HCT116 (cell line): ENCODE measurements around the gene BTBD9. TPM values are rescaled to one million over a fixed set of nuclear protein-coding genes. Genes with fewer than 3 reads are reported as not detected.

Source experiments
- ATAC-seq: fragments of 200-7000 bp; cut with Tn5 transposase; 2 replicates; pipeline ENCODE4 v1.9.1; 2020; ENCODE audit warnings: mild to moderate bottlenecking, moderate library complexity
- BruUV-seq: library from RNA; stranded (reverse); fragments of 400-500 nt; replicated peaks from 2 replicates; lab custom pipeline; 2021; lab: Mats Ljungman, UMichigan
- CTCF ChIA-PET: fragments of 300-600 bp; sonication (Branson Sonifier 250); formaldehyde crosslinking; loops from one replicate; lab custom pipeline; 2021; ENCODE audit warnings: antibody characterized with exemption; lab: Charles Lee
- POLR2A ChIA-PET: fragments of 300-600, 350-600 bp; sonication (Branson Sonifier 250); formaldehyde crosslinking; loops from one replicate; lab custom pipeline; 2021; ENCODE audit warnings: antibody characterized with exemption; lab: Charles Lee
- RAD21 ChIA-PET, 2 experiments: fragments of 300-600 bp; sonication (Branson Sonifier 250); formaldehyde crosslinking; loops; one replicate each; lab custom pipeline; 2023; ENCODE audit warnings: low total read pairs in 2 of 2; ENCODE audit not compliant: uncharacterized antibody in 2 of 2, unreplicated experiment in 2 of 2, low non-redundant PET in 1 of 2; lab: Charles Lee
- DNase-seq: peaks from one replicate; pipeline ENCODE4 v3.0.0-alpha.2; 2010; ENCODE audit warnings: low read depth, low spot score
- H2AFZ ChIP-seq: fragments of 200-600 bp; shearing (Covaris generic), sonication (generic); 2 replicates; pipeline ENCODE4 v1.6.1; 2017; ENCODE audit warnings: low read depth, mixed run types, mixed read lengths, antibody characterized with exemption, low read length; ENCODE audit not compliant: poor library complexity, severe bottlenecking
- H3K27ac ChIP-seq: 2 replicates; pipeline ENCODE4 v1.5.1; 2012; ENCODE audit warnings: low read depth, low read length
- H3K27me3 ChIP-seq: fragments of 200-600 bp; sonication (generic); 2 replicates; pipeline ENCODE4 v1.6.1; 2016; ENCODE audit warnings: mixed run types, low read length, mixed read lengths; ENCODE audit not compliant: insufficient read depth
- H3K36me3 ChIP-seq, 2 experiments: fragments of 200-500 bp in 1 of 2; fragments of 200-600 bp in 1 of 2; sonication (Bioruptor generic) in 1 of 2; sonication (generic) in 1 of 2; 2 replicates each; pipeline versions ENCODE4 v1.5.1 to v1.6.1; 2014 to 2016; ENCODE audit warnings: low read length in 2 of 2, inconsistent platforms in 1 of 2, mixed read lengths in 1 of 2, mixed run types in 1 of 2; ENCODE audit not compliant: insufficient read depth in 2 of 2, control insufficient read depth in 1 of 2
- H3K4me1 ChIP-seq, 2 experiments: fragments of 200-600 bp in 1 of 2; sonication (generic) in 1 of 2; 2 replicates each; pipeline versions ENCODE4 v1.5.1 to v1.6.1; 2012 to 2017; ENCODE audit warnings: low read length in 2 of 2, inconsistent platforms in 1 of 2, mild to moderate bottlenecking in 1 of 2, mixed read lengths in 1 of 2, mixed run types in 1 of 2, moderate library complexity in 1 of 2; ENCODE audit not compliant: insufficient read depth in 2 of 2, control insufficient read depth in 1 of 2
- H3K4me2 ChIP-seq: fragments of 200-600 bp; sonication (generic); 2 replicates; pipeline ENCODE4 v1.6.1; 2017; ENCODE audit warnings: mixed run types, low read length, mixed read lengths
- H3K4me3 ChIP-seq, 2 experiments: fragments of 200-600 bp in 1 of 2; sonication (generic) in 1 of 2; replicated peaks in 1 of 2; 2 replicates each; pipeline ENCODE4 v1.5.1; 2011 to 2016; ENCODE audit warnings: low read length in 2 of 2, control low read depth in 1 of 2, low read depth in 1 of 2, mild to moderate bottlenecking in 1 of 2, mixed read lengths in 1 of 2, mixed run types in 1 of 2
- H3K79me2 ChIP-seq: fragments of 200-600 bp; sonication (generic); 2 replicates; pipeline ENCODE4 v1.6.1; 2017; ENCODE audit warnings: mild to moderate bottlenecking, mixed run types, low read length, moderate library complexity, mixed read lengths; ENCODE audit not compliant: insufficient read depth
- H3K9ac ChIP-seq: fragments of 200-600 bp; sonication (generic); 2 replicates; pipeline ENCODE4 v1.6.1; 2016; ENCODE audit warnings: low read length, mixed read lengths
- H3K9me2 ChIP-seq: fragments of 200-600 bp; sonication (generic), shearing (Covaris generic); 2 replicates; pipeline ENCODE4 v1.6.1; 2017; ENCODE audit warnings: mixed run types, mild to moderate bottlenecking, moderate library complexity; ENCODE audit not compliant: insufficient read depth
- H3K9me3 ChIP-seq, 2 experiments: fragments of 200-500 bp in 1 of 2; fragments of 200-600 bp in 1 of 2; sonication (Bioruptor generic) in 1 of 2; sonication (generic) in 1 of 2; 2 replicates each; pipeline ENCODE4 v1.6.1; 2014 to 2017; ENCODE audit warnings: low read length in 2 of 2, mixed read lengths in 2 of 2, inconsistent platforms in 1 of 2, low read depth in 1 of 2, mild to moderate bottlenecking in 1 of 2, mixed run types in 1 of 2, moderate library complexity in 1 of 2; ENCODE audit not compliant: control insufficient read depth in 1 of 2, insufficient read depth in 1 of 2
- H4K20me1 ChIP-seq: fragments of 200-600 bp; sonication (generic), shearing (Covaris generic); 2 replicates; pipeline ENCODE4 v1.6.1; 2017; ENCODE audit warnings: mixed run types, mild to moderate bottlenecking, moderate library complexity; ENCODE audit not compliant: insufficient read depth
- EGR1 ChIP-seq: IDR thresholded peaks from 2 replicates; pipeline ENCODE4 v1.6.1; 2012; ENCODE audit warnings: low read depth
- ELF1 ChIP-seq: IDR thresholded peaks from 2 replicates; pipeline ENCODE4 v1.6.1; 2012; ENCODE audit warnings: low read depth, borderline replicate concordance
- EZH2 ChIP-seq: fragments of 200-600 bp; sonication (generic); IDR thresholded peaks from 2 replicates; pipeline ENCODE4 v1.6.1; 2017; ENCODE audit warnings: antibody characterized with exemption, mixed run types
- EZH2phosphoT487 ChIP-seq: fragments of 200-600 bp; IDR thresholded peaks from 2 replicates; pipeline ENCODE4 v1.6.1; 2018; ENCODE audit warnings: antibody characterized with exemption, borderline replicate concordance
- POLR2A ChIP-seq: IDR thresholded peaks from 2 replicates; pipeline ENCODE4 v1.7.0; 2011; ENCODE audit warnings: borderline replicate concordance; ENCODE audit not compliant: insufficient read depth, insufficient read length; ENCODE audit errors: extremely low read depth
- REST ChIP-seq: IDR thresholded peaks from 2 replicates; pipeline ENCODE4 v1.6.1; 2012; ENCODE audit warnings: low read depth
- SIN3A ChIP-seq: IDR thresholded peaks from 2 replicates; pipeline ENCODE4 v1.6.1; 2012; ENCODE audit warnings: low read depth
- SP1 ChIP-seq: IDR thresholded peaks from 2 replicates; pipeline ENCODE4 v1.6.1; 2012; ENCODE audit warnings: low read depth
- intact Hi-C: fragments of 100-400 bp; cut with micrococcal nuclease; formaldehyde crosslinking; loops from 2 replicates; pipeline ENCODE4 v1.10.0; 2022
- total RNA-seq: library from RNA; stranded (reverse); gene quantifications from one replicate; pipeline ENCODE4 v1.2.1, GENCODE V29; 2021; ENCODE audit not compliant: unreplicated experiment

BTBD9 gene
- total RNA-seq, 1 experiment from 2014 or later = 10.9 TPM

DNA sequence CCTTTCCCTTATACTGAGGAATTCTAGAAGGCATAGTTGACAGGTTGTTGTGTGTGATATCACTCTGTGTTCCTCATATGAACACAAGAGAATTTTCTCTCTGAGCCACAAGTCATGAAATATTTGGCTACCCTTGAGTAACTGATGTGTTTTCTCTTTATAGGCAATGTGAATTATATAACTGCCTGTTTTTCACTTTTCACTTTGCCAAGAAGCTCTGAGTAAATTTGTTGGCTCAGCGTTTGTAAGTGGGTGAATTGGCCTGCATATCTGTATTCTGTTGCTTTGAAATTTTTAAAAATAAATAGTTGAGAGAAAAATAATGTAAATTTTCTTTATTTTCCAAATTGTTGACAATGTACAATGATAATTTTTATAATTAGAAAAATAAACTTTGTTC lies 5.2 kb upstream of the BTBD9 start:
- intact Hi-C loops = no loop called here
- no peak overlapping the region for H3K27ac ChIP-seq
- no peak for ATAC-seq
- peaks cover 5 to 10% of the 10 kb centered on the region in 2 experiments; a peak in 2 of 4 replicates for H3K4me1 ChIP-seq
- POLR2A ChIA-PET = no interaction called here
- BruUV-seq = no TSS peak
- H3K27me3 ChIP-seq = no peaks in the 10 kb centered on the region
- no peak for DNase-seq
- no peaks in the 10 kb centered on the region for H3K9me2 ChIP-seq
- no peak overlapping the region for H3K4me3 ChIP-seq
- CTCF ChIA-PET = no interaction called here
- H4K20me1 ChIP-seq = no peaks in the 10 kb centered on the region
- TF ChIP-seq REST (no peak), EZH2 (no peak), ELF1 (no peak), POLR2A (no peak), SIN3A (no peak), SP1 (no peak), EZH2phosphoT487 (no peak), EGR1 (no peak)
- H3K4me2 ChIP-seq = no peak overlapping the region
- no peaks in the 10 kb centered on the region for H3K9me3 ChIP-seq
- RAD21 ChIA-PET = no interaction called here
- no peak overlapping the region for H3K9ac ChIP-seq
- no peak overlapping the region for H2AFZ ChIP-seq
- no peaks in the 10 kb centered on the region for H3K36me3 ChIP-seq
- H3K79me2 ChIP-seq = no peaks in the 10 kb centered on the region
